Measurements from ENCODE around the gene GLS. TPM values are rescaled to one million over a fixed set of nuclear protein-coding genes. Genes with fewer than 3 reads are reported as not detected.

The GLS gene
- total RNA-seq, 2 experiments from 2014 or later = 213 to 223 TPM

- CTCF ChIA-PET = interaction anchor here (1.0 to 1.3 kb wide), 4 partner anchors 29 to 140 kb away, joined by 3 to 4 read pairs (median 4); no protein-coding TSS in a partner anchor
- POLR2A ChIA-PET = interaction anchor here (0.6 to 3.0 kb wide), 4 partner anchors 10 to 171 kb away, joined by 3 to 13 read pairs (median 8); no protein-coding TSS in a partner anchor
These were observed 895 bp upstream of the GLS start for GRCh38 chr2:190879474-190880377.

DNA sequence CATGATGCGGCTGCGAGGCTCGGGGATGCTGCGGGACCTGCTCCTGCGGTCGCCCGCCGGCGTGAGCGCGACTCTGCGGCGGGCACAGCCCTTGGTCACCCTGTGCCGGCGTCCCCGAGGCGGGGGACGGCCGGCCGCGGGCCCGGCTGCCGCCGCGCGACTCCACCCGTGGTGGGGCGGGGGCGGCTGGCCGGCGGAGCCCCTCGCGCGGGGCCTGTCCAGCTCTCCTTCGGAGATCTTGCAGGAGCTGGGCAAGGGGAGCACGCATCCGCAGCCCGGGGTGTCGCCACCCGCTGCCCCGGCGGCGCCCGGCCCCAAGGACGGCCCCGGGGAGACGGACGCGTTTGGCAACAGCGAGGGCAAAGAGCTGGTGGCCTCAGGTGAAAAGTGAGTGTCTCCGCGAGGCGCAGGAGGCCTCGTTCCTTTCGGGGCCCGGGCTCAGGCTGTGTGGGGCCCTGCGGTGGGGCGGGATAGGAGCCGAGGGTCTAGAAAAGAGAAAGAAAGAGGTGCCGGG, 520 bp downstream of the GLS start:
- ChIA-PET POLR2A (interaction anchor here (1.0 to 3.0 kb wide), 10 partner anchors 12 to 219 kb away, joined by 3 to 13 read pairs (median 6); no protein-coding TSS in a partner anchor), CTCF (interaction anchor here (1.9 kb wide), 1 partner anchor 18 kb away, joined by 6 read pairs; no protein-coding TSS in a partner anchor)

- POLR2A ChIA-PET = interaction anchor here (0.6 to 3.0 kb wide), 11 partner anchors 12 to 349 kb away, joined by 3 to 13 read pairs (median 4); no protein-coding TSS in a partner anchor
- CTCF ChIA-PET = interaction anchor here (1.2 to 1.9 kb wide), 2 partner anchors 19 to 37 kb away, joined by 3 to 6 read pairs; no protein-coding TSS in a partner anchor
These were observed 1.2 kb downstream of the GLS start for GRCh38 chr2:190881598-190882410.

DNA sequence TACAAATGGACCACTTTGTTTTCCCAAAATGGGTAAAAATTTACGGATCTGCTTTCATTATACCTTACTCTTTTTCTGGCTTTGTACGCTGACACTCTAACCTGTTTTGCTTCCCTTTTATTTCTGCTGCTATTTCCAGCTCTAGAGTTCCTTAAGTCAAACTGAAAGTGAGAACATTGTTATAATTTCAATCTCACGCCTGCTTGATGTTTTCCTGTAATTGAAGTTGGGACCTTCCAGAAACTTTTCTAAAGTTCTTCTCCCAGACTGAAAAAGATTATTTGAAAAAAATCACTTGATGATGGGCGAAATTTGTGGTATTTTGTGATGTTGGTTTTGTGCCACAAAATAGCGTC, 1.8 kb downstream of the GLS start:
- CTCF ChIA-PET = interaction anchor here (0.8 to 1.9 kb wide), 3 partner anchors 19 to 38 kb away, joined by 3 to 6 read pairs (median 3); no protein-coding TSS in a partner anchor
- POLR2A ChIA-PET = interaction anchor here (0.6 to 3.0 kb wide), 7 partner anchors 11 to 349 kb away, joined by 3 to 13 read pairs (median 4); no protein-coding TSS in a partner anchor

DNA sequence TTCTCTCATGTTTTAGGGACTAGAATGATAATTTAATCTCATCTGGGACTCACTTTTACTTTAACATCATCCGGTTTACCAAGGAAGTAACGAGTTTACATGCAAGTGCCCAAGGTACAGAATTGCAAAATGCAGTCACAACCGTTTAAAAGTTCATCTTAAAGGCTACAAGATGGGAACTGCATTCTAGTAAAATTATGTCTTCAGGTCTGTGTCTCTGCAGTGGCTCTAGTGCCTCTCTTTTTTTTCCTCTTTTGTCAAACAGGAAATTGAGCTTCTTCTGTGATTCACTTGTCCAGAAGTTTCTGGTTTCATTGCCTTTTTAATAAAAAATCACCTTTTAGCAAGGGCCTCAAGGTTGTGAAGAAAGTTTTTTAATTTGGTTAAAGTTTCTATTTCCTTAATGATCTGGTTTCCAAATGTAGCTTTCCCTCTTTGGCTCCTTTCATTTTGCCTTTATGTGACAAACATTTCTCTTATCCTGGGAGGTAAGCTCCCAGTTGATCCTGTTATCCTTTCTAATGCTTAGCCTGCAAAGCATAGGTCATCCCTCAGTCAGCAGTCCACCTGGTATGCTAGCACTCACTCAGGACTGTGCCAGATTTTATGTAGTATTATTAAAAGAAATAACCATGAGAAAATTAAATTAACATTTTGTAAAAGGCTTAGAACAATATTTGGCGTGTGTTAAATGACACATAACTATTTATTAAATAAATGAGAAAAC, 2.4 kb downstream of the GLS start:
- CTCF ChIA-PET = interaction anchor here (0.8 to 1.9 kb wide), 3 partner anchors 20 to 38 kb away, joined by 3 to 6 read pairs (median 3); no protein-coding TSS in a partner anchor
- POLR2A ChIA-PET = no interaction called here

DNA sequence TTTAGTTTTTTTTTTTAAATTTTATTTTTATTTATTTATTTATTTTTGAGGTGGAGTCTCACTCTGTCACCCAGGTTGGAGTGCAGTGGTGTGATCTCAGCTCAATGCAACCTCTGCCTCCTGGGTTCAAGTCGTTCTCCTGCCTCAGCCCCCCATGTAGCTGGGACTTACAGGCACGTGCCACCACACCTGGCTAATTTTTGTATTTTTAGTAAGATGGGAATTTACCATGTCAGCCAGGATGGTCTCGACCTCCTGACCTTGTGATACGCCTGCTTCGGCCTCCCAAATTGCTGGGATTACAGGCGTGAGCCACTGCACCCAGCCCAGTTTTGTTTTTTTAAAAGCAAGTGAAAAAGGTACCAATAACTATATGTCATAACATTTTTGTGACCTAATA, 5.2 kb downstream of the GLS start:
- CTCF ChIA-PET = interaction anchor here (1.8 kb wide), 1 partner anchor 35 kb away, joined by 6 read pairs; no protein-coding TSS in a partner anchor
- POLR2A ChIA-PET = interaction anchor here (0.6 kb wide), 2 partner anchors 25 to 633 kb away, joined by 5 read pairs; no protein-coding TSS in a partner anchor

DNA sequence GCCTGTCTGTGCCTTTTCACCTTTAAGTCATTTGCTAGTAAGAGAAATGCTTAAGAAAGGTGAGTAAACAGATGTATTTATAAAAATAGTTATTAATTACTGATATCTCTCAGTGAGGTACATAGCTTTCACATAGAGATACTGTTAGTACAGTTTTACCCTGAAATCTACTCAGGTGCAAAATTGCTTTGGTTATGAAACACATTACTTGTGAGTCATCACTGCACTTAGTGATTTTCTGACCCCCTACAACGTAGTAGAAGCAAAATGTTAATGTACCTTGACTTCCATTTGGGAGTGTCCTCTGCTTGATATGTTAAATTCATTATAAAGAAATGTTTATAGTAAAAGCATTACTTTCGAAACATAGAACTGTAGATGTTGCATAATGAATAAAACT, 6.5 kb downstream of the GLS start:
- POLR2A ChIA-PET = interaction anchor here (0.6 to 1.2 kb wide), 2 partner anchors 11 to 42 kb away, joined by 4 read pairs; no protein-coding TSS in a partner anchor
- CTCF ChIA-PET = interaction anchor here (1.3 kb wide), 1 partner anchor 36 kb away, joined by 8 read pairs; no protein-coding TSS in a partner anchor

- ChIA-PET CTCF (no interaction called here), POLR2A (no interaction called here)
These were observed 7.8 kb downstream of the GLS start for GRCh38 chr2:190888449-190888848.

DNA sequence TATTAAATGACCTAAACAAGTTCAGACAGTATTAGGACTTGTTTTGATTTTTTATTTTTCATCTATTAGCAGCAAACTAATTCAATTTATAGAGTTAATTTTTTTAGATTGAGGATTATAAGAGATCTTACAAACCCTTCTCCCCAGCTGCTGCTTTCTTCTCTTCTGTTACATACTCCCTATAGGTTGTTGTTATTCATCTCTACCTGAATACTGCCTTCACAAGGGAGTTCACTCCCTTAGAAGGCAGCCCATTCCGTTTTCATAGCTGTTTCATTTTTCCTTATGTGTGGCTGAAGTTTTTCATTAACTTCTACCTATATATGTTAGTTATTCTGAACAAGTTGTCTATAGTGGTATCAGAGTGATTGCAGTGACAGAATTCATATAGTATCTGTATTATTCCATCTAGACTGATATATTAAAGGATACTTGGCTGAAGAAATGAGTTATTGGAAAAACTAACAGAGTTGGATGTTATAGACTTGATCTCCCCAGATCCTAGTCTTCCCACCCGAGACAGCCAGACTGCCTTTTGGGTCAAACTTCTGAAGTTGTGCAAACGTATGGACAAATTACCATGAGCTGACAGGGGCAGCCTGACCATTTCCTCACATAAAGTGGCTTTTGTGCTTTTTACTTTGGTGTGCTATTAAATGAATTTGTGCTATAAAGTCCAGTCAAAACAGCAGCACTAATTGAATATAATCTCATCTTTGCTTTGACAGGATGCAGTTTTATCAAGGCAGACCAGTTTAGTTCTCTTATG, 8.7 kb downstream of the GLS start:
- ChIA-PET CTCF (no interaction called here), POLR2A (interaction anchor here (1.1 kb wide), 1 partner anchor 9 kb away, joined by 3 read pairs; no protein-coding TSS in a partner anchor)

- ChIA-PET POLR2A (no interaction called here), CTCF (interaction anchor here (1.5 kb wide), 1 partner anchor 40 kb away, joined by 4 read pairs; no protein-coding TSS in a partner anchor)
These were observed 10.8 kb downstream of the GLS start for GRCh38 chr2:190891372-190891771.

- ChIA-PET POLR2A (no interaction called here), CTCF (interaction anchor here (1.5 kb wide), 1 partner anchor 41 kb away, joined by 4 read pairs; no protein-coding TSS in a partner anchor)
These were observed 11.3 kb downstream of the GLS start for GRCh38 chr2:190891889-190892288.

DNA sequence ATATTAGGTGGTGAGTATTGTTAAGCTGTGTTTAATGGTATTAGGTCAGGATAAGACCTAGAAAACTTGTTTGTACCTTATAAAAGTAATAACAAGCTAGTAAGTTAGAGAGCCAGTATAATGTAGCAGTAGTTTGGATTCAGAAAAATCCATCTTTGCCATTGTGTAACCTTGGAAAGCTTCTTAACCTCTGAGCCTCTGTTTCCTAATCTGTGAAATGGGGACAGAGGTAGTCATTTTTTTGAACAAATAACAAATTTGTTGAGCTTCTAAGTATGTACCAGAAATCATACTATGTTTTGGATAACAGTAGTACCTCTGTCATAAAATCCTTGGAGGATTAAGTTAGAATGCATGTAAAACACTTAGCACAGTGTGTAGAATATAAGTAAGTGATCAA, 12.5 kb downstream of the GLS start:
- ChIA-PET POLR2A (interaction anchor here (1.0 to 1.3 kb wide), 2 partner anchors 11 to 17 kb away, joined by 3 to 8 read pairs; no protein-coding TSS in a partner anchor), CTCF (interaction anchor here (0.8 kb wide), 1 partner anchor 42 kb away, joined by 4 read pairs; no protein-coding TSS in a partner anchor)

- POLR2A ChIA-PET = no interaction called here
- CTCF ChIA-PET = no interaction called here
These were observed 15.9 kb downstream of the GLS start for GRCh38 chr2:190896477-190896876.

- ChIA-PET POLR2A (no interaction called here), CTCF (interaction anchor here (0.9 kb wide), 1 partner anchor 21 kb away, joined by 3 read pairs; no protein-coding TSS in a partner anchor)
These were observed 23.3 kb downstream of the GLS start for GRCh38 chr2:190903693-190904450.

DNA sequence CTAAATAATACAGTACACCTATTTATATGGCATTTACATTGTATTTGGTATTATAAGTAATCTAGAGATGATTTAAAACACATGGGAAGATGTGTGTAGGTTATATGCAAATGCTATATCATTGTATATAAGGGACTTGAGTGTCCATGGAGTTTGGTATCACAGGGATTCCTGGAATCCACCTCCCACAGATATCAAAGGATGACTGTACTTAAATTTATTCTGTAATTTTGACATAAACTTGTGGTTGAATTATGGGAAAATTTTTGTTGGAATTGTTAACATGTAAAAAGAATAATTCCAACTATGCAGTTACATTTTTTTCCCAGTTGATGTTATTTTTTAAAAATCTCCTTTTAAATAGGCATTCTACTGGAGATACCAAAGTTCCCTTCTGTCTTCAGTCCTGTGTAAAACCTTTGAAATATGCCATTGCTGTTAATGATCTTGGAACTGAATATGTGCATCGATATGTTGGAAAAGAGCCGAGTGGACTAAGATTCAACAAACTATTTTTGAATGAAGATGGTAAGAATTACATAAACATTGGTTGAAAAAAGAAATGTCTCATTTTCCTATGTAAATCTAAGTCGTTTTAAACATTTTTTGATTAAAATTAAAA, 24.1 kb downstream of the GLS start:
- POLR2A ChIA-PET = no interaction called here
- CTCF ChIA-PET = no interaction called here

DNA sequence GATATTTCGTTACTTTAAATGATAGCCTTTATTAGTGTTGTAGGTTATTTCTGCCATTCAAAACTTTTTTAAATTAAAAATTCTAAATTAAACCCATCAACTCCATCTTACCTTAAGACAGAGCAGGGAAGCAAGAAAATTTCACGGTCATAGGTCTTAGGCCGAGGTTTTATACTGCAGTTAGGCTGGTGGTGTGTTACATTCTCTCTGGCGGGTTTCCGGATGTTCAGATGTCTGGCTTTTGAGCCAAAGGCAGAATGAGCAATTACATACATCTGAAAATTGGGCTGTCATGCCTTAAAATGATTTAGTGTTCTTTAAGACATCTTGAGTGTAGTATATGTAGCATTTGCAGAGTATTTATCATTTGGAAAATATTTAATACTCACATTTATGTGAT, 27.9 kb downstream of the GLS start:
- POLR2A ChIA-PET = no interaction called here
- CTCF ChIA-PET = no interaction called here
